HG02943 (cell line): ENCODE measurements around the gene JHY.
"Not testable (repeated sequence)": the region's sequence is repeated elsewhere in the genome, so short reads cannot be mapped to it uniquely, and the experiment has no call there.

ENCODE experiments used
- ATAC-seq: cut with Tn5 transposase; IDR thresholded peaks from one replicate; pipeline ENCODE4 v1.9.1; 2021; ENCODE audit warnings: mild to moderate bottlenecking, low read depth, moderate library complexity; ENCODE audit not compliant: unreplicated experiment

The JHY gene

DNA sequence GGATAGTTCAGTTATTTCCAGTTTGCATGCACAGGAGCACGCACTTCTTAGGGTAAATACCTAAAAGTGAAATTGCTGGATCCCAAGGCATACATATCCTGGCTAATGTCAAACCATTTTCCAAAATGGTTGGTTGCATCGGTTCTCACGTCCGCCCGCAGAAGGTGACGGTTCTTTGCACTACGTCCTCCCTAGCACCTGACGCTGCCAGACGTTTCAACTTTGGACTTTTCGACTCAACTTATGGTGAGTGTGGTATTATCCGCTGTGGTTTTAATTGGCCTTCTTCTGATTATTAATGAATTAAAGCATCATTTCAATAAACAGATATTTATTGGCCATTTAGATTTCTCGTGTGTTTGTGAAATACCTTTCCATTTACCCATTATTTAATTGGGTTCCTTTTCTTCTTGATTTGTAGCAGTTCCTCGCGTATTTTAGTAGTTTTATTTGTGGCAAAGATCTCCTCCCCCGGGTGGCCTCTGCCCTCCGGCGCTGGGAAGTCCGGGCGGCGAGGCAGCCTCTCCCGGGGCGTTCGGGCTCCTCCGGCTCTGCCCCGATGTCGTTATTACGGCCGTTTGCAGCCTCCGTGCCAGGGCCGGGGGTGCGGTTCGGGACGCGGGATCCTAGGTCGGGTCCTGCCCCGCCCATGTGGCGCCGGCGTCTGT, at the start of gene JHY:
Gene JHY, plus strand, starts transcription at position 571 of the 668 bp plus-strand sequence. CDS start 3,091 bp downstream, outside the sequence.
- ATAC-seq: no peak

DNA sequence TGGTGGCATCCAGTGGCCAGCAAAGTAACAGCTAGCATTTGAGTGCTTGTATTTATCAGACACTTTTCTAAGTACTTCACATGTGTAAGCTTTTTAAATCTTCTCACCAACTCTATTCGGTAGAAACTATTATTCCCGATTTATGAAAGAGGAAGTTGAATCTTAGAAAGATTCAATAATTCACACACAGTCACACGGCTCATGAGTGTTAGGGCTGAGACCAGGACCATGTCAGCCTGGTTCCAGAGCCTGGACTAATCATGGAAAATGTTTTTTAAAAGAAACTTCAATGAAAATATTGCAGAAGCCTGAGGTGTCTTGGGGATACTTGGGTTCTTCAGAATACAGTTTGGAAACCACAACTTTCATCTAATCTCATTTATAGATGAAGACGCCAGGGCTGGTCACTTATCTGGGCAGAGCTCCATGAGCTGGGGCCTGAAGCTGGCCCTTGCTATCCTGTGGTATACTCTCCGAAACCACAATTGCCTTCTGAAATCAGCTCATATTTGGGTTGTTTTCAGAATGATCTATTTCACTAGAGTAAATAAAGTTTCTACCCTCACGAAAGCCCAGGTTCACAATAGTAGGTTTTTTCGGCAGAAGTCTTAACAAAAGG, 48.6 kb upstream of the JHY start:
- ATAC-seq: no peak

DNA sequence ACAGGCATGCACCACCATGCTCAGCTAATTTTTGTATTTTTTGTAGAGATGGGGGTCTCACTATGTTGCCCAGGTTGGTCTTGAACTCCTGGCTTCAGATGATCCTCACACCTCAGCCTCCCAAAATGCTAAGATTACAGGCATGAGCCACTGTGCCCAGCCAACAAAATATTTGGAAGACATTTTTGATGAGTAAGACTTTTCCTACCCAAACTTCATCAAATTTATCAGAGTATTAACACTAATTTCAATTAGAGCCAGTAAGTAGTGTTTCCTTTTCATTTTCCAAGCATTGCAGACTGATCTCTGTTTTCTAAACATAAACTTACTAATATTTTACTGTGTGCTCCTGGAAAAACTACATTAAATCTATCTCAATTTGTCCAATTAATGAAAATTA, 45.6 kb upstream of the JHY start:
- no peak for ATAC-seq

DNA sequence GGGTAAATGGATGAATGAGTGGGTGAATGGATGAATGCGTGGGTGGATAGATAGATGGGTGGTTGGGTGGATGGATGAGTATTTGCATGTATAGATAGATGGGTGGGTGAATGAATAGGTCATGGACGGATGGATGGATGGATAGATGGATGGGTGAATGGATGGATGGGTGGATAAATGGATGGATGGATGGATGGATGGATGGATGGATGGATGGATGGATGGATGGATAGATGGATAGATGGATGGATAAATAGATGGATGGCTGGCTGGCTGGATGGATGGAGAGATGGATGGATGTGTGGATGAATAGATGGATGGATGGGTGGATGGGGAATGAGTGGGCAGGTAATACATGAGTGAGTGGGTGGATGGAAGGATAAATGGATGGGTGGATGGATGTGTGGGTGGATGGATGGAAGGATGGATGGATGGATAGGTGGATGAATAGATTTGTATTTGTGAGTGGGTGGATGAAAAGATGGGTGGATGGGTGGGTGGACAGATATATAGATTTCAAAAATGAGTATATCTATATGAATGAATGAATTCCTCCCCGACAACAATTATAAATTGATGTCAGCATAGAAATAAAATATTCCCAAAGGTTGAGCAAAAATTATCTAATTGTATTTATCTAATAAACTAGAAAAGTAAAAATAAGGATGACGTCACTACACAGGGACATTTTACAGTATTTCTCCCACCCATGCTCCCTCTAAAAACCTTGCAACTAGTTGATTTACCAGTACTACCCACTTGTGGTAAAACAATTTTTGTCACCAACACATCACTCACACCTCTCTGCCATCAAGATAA, 44.8 kb upstream of the JHY start:
- no peak for ATAC-seq

DNA sequence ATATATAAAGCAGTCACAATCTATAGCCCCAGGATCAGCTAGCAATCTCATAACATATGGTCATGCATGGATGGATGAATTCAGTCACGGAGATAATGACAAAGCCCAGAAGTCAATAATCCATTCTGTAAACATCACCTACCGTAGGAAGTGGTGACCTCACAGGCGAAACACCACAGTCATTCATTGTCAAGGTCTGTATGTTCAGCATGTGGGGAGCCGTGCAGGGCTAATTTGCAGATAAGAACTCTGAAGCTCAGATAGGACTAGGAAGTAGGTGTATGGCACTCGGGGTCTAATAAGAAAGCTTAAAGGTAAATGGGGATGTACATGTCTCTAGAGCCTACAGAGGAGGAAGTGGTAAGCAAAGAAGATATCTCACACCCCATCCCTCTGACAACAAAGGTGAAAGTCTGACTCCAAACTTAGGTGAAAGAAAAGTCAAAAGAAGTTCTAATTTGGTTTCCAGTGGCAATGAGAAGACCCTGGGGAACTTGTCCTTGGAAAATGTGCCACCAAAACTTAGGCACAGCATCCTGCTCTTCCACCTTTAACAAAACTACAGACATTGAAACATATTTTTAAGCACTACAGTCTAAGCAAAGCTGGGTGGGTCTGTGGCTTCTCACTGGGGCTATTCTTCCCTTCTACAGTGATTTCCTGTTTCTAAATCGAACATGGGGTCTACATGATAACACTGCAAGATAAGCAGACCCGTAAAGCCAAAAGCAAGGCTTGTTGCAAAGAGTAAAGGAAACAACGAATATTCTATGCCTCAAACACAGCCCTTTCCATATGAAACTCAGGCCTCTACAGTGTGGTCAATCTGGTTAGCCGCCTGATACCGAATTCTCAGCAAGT, 39.0 kb upstream of the JHY start:
- ATAC-seq: no peak

DNA sequence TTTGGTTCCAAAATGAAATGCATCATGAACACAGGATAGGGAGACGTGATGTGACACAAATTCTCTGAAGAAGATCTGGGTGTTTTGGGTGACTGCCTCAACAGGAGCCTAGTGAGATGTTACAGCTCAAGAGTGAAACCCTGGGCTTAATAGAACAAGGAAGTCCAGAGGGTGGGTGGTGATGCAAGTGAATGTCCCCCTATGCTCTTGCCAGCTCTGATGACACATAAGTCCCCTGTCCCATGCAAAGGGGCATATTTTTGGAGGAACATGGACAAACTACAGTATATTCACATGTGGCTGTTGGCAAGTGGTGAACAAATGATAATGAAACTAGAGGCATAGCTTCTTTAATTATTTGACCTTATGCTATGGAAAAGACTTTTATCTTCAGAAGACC, 35.1 kb upstream of the JHY start:
- no peak for ATAC-seq

DNA sequence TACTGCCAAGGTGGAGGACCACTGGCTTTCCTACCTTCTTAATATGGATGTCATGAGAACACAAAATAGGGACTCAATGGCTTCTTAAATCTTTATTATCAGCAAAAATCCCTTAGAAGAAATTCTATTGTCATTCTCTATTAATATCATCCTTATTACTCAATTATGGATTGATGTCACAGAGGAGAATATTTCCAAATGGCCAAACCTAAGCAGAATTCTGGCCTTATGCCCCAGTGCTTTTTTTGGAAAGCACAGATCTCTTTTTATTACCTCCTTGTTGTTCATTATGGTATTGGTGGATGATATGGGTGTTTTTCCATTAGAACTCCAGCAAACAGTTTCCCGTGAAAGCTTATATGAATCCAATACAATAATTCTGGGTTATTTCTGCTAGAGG, 34.4 kb upstream of the JHY start:
- ATAC-seq: no peak

DNA sequence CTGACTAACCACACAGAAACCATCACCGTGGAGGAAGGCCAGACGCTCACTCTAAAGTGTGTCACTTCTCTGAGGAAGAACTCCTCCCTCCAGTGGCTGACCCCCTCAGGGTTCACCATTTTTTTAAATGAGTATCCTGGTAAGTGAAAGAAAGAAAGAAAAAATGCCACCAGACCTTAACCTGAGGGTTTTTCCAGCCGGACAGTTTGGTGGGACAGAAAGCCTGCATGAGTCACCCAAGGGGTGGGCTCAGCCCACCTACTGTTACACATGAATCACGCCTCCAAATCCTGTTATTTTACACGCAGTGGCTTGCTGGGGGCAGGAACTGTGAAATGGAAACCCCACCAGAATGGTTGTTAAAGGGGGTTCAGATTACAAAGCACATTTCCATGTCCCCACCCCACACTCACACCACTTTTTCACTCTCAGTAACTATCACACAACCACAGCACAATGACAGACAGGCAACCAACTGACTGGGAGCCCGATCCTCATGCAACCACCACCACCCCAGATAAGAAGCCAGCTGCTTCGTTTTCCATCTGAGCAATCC, 32.4 kb upstream of the JHY start:
- no peak for ATAC-seq

DNA sequence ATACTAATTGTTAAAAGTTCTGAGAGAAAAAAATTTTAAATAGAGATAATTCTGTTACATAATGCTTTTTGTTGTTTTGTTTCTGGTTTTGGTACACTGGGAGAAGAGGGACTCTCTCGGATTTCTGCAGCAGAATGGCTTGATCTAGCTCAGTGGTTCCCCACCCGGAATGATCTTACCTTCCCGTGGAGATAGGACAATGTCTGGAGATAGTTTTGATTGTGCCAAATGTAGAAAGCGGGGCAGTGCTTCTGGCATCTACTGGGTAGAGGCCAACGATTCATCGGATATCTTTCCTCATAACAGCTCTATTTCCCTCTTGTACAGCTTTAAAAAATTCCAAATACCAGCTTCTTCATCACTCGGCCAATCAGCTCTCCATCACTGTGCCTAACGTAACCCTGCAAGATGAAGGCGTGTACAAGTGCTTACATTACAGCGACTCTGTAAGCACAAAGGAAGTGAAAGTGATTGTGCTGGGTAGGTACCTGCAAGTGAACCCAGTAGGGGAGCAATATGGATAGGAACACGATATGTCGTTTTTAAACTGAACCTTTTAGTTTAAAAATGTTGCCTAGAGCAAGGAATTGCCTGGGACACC, 31.1 kb upstream of the JHY start:
- ATAC-seq: no peak

DNA sequence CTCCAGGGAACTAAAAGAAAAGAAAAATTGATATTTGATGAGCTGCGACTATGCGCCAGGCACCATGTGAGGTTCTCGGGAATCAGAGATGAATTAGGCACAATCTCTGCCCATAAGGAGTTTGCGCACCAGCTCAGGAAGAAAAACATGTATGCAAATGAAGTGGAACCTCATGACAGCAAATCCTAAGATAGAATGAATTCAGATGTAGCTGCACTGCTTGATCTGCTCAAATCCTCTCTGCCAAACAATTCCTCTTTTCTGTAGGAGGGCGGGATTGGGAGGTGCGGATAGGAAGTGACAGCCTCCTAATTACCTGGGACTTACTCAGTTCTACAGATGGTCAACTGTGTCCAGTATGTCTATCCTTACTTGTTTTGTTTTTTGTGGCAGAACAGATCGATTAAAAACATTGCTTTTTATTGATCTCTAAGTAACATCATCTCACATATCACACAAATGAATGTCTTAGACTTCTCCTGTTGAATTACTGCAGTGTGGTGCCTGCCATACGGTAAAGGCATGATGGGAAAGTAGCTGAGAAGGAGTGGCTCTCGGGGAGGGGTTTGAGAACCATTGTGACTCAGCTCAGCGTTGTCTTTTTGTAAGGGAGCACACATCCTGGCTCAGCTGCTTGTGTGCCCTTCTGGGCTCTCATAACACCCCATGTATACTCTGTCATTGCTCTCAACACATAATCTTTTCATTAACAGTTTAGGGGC, 30.3 kb upstream of the JHY start:
- ATAC-seq: no peak

DNA sequence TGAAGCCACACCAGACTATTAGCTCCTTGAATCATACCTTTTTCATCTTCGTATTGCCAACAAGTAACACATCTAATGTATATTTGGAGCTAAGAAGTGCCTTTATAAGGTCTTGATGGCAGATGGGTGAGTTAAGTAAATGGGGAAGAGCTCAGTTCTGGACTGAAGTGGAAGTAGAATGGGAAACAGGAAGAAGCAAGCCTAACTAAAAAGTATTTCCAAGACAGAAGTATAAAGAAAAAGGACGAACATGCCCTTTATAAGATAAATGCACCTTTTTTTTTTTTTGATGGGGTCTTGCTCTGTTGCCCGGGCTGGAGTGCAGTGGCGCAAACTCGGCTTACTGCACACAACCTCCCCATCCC, 29.8 kb upstream of the JHY start:
- no peak for ATAC-seq

DNA sequence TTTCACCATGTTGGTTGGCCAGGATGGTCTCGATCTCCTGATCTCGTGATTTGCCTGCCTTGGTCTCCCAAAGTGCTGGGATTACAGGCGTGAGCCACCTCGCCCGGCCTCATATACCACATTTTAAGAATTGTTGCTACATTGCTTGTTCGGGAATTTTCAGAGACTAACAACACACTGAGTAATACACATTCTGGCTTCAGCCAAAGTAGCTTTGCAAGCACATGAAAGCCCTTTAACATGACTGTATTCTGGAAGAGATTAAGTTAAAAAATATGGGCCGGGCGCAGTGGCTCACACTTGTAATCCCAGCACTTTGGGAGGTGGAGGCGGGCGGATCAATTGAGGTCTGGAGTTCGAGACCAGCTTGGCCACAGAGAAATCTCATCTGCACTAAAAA, 29.3 kb upstream of the JHY start:
- no peak for ATAC-seq

DNA sequence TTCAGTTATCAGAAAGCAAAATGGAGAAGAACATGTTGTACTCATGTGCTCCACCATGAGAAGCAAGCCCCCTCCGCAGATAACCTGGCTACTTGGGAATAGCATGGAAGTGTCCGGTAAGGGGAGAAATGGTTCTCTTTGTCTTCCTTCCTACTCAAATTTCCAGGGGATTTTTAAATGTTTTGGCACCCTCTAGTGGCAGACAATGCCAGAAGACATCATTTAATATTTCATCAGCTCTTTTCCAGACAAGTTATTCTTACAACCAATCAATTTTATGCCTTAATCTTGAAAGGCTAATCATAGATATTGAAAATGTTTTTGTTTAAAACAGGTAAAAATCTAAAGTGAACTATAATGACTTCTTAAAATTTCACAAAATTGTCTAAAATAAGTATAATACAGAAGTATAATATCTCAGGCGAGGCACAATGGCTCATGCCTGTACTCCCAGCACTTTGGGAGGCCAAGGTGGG, 28.6 kb upstream of the JHY start:
- no peak for ATAC-seq

DNA sequence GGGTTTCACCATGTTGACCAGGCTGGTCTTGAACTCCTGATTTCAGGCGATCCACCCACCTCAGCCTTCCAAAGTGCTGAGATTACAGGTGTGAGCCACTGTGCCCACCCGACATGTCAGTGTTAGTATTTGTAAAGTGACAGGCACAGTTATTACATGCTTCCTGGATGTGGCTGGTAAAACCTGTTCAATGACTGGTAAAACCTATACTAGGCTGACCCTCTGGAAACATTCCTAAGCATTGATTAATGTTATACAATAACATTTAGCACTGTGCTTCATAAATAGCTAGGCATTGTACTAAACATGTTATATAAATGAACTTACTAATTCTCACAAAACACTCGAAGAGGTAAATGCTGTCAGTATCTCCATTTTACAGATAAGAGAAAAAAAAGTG, 20.9 kb upstream of the JHY start:
- no peak for ATAC-seq

DNA sequence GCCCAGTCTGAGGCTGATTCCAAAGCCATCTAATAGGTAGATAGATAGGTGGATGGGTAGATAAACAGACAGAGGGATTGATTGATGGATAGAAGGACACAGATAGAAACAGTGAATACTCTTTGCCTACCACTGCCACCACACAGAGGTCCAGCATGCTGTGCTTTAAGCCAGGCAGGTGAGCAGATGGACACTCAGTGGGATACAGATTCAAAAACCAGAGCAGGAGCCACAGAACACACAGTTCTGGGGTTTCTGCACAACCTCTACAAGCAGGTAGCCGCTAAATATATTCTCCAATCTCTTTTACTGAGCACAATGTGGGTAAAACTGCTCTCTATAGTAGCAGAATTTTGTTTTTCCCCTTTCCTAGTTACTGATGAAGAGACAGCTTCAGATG, 20.5 kb upstream of the JHY start:
- no peak for ATAC-seq

DNA sequence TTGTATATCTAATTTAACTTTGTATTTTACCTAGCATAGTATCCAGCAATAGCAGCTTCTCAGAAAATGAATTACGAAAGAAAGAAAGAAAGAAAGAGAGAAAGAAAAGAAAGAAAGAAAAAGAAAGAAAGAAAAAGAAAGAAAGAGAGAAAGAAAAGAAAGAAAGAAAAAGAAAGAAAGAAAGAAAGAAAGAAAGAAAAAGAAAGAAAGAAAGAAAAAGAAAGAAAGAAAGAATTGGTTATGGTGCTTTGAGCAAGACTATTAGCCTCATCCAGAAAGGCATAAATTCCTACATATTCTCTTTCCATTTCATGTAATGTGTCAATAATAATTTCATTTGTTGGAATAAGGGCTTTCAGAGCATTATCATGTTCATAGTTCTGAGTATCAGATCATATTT, 19.4 kb upstream of the JHY start:
- ATAC-seq: not testable (repeated sequence)

DNA sequence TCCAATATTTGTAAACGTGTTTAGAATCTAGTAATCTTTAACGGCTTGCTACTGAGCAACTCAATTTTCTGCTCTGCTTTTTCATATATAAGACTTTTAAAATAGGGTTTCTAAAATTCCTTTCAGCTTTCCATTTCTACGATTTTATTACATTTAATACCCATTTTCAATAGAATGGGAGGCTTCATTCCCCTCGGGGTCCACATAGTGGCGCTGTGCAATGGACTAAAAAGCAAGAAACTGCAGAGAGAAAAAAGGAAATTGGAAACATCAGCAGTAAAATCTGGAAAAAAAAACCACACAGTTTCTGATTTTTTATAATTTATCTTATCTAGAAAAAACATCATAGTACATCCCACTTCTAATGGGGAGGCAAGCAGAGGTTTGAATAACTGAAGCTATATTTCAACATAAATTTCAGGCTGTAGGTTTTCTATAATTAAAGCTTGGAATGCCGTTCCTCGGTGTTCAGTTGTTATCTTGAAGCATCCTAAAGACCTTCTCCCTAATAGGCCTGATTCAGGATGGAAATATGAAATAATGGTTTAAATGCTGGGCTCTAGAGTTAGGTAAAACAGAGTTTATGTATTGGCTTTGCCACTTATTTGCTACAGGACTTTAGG, 18.7 kb upstream of the JHY start:
- no peak for ATAC-seq

DNA sequence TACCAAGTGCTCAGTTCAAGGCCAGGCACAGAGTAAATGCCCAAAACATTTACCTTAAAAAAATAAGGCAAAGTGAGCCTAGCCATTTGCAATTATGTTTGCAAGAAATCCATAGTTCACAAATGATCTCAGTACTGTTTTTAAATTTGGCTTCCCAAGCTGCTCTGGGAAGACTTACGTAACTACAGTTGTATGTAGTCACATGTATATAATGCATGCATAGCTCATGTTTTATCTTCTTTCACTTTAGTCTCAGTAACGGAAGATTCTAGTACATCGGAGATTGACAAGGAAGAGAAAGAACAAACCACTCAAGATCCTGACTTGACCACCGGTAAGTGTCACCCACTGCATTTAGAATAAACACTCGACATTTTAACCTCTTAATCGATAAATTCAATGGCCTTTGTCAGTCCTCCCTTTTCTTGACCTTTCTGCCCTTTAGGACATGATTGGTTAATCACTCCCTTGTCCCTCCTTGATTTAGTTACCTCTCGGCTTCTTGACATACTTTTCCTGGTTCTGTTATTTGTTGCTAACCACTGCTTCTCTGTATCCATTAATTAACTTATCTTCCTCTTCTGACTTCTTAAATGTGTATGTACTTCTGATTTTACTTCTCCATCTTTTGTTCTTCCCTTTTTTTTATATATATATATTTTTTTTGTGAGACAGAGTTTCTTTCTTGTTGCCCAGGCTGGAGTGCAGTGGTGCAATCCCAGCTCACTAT, 18.0 kb upstream of the JHY start:
- no peak for ATAC-seq
